GM18873 (cell line): Measurements from ENCODE around the gene FOXR2.
A peak's percentile ranks its signal among the peaks of the same experiment; 100 is the strongest.

Experiments used
- ATAC-seq: cut with Tn5 transposase; IDR thresholded peaks from one replicate; pipeline ENCODE4 v1.9.1; 2021; ENCODE audit warnings: mild to moderate bottlenecking, moderate library complexity, moderate number of reproducible peaks; ENCODE audit not compliant: unreplicated experiment, low FRiP score

FOXR2 gene

GRCh38 chrX:55623100-55623499 is at the start of gene FOXR2:
Gene FOXR2 (plus strand): TSS chrX:55623400. CDS start chrX:55623712, 312 bp downstream.
- no peak for ATAC-seq

GRCh38 chrX:55579115-55579514 is 44.1 kb upstream of the FOXR2 start:
- no peak for ATAC-seq

GRCh38 chrX:55582447-55582846 is 40.8 kb upstream of the FOXR2 start:
- no peak for ATAC-seq

GRCh38 chrX:55593296-55593695 is 29.9 kb upstream of the FOXR2 start:
- no peak for ATAC-seq

- no peak for ATAC-seq
Measured at GRCh38 chrX:55593756-55594257, 29.4 kb upstream of the FOXR2 start.

GRCh38 chrX:55598333-55598732 is 24.9 kb upstream of the FOXR2 start:
- ATAC-seq = no peak

GRCh38 chrX:55619547-55619946 is 3.7 kb upstream of the FOXR2 start:
- ATAC-seq = no peak

- ATAC-seq = no peak
Measured at GRCh38 chrX:55624403-55624802, 1.2 kb downstream of the FOXR2 start.

- no peak for ATAC-seq
Measured at GRCh38 chrX:55636109-55636508, 12.9 kb downstream of the FOXR2 start.

GRCh38 chrX:55638933-55639332 is 15.7 kb downstream of the FOXR2 start:
- ATAC-seq = no peak

- peak; percentile 79 for ATAC-seq
Measured at GRCh38 chrX:55640854-55641253, 17.7 kb downstream of the FOXR2 start.

GRCh38 chrX:55648434-55648833 is 25.2 kb downstream of the FOXR2 start:
- no peak for ATAC-seq

GRCh38 chrX:55659931-55660330 is 36.7 kb downstream of the FOXR2 start:
- ATAC-seq = no peak

GRCh38 chrX:55663584-55663983 is 40.4 kb downstream of the FOXR2 start:
- ATAC-seq = no peak

- no peak for ATAC-seq
Measured at GRCh38 chrX:55668084-55668483, 44.9 kb downstream of the FOXR2 start.
